Ascending aorta (tissue), 2 donors: ENCODE results near the gene ZCCHC18. TPM values are rescaled to one million over a fixed set of nuclear protein-coding genes. Genes with fewer than 3 reads are reported as not detected.

ENCODE experiments used
- DNase-seq, 2 donors: peaks; one replicate each; pipeline ENCODE4 v3.0.0-alpha.2; 2019; ENCODE audit warnings: low spot score in 2 of 2
- H3K27ac ChIP-seq, 2 donors: fragments of 200-600 bp; sonication (generic); one replicate each; pipeline ENCODE4 v1.5.1; 2016 to 2017; ENCODE audit warnings: mild to moderate bottlenecking in 1 of 2
- H3K27me3 ChIP-seq: fragments of 200-600 bp; sonication (generic); one replicate; pipeline ENCODE4 v1.5.1; 2017
- H3K36me3 ChIP-seq, 2 donors: fragments of 200-600 bp; sonication (generic); one replicate each; pipeline ENCODE4 v1.5.1; 2016
- H3K4me1 ChIP-seq, 2 donors: fragments of 200-600 bp; sonication (generic); one replicate each; pipeline ENCODE4 v1.5.1; 2016 to 2017; ENCODE audit warnings: mild to moderate bottlenecking in 1 of 2
- H3K4me3 ChIP-seq, 2 donors: fragments of 200-600 bp; sonication (generic); one replicate each; pipeline ENCODE4 v1.5.1; 2016 to 2017; ENCODE audit warnings: mild to moderate bottlenecking in 1 of 2
- H3K9me3 ChIP-seq, 2 donors: fragments of 200-600 bp; sonication (generic); one replicate each; pipeline ENCODE4 v1.5.1; 2016
- intact Hi-C: fragments of 100-400 bp; cut with DNase I; formaldehyde crosslinking; loops from one replicate; pipeline ENCODE4 v1.15.1; 2023
- total RNA-seq: library from RNA; depleted of rRNA; stranded (reverse); fragments of >200 nt; gene quantifications from one replicate; pipeline ENCODE4 v1.1.0, GENCODE V29; 2016
- TF ChIP-seq, protein P1 (sequence below), 3 experiments: fragments of 200-600 bp in 2 of 3; fragments of 450-650 bp in 1 of 3; sonication (generic) in 2 of 3; IDR thresholded peaks; one replicate each; pipeline ENCODE4 v1.5.1; 2016 to 2019; ENCODE audit warnings: antibody characterized with exemption in 3 of 3, mild to moderate bottlenecking in 1 of 3, moderate library complexity in 1 of 3

ZCCHC18 gene
- total RNA-seq, 1 donor from 2014 or later, result 0.21 TPM

DNA sequence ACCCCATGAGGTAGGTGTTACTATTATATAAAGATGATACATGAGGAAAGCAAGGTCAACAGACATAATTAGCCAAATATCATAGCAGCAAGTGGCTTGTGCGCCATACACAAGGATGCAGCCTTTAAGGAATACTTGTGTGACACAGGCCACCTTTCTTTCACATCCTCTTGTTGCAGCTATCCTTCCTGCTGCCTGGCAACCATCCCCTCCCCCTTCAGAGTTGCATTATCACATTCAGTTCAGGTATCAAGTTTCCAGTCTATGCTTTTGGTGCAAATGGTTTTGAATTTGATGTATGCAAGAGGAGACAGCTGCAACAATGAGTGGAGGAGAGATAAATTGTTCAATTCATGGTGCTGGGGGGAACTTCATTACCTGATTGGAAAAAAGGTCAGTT lies 6.4 kb downstream of the ZCCHC18 start:
- no peak for DNase-seq
- TF ChIP-seq, protein P1, sequence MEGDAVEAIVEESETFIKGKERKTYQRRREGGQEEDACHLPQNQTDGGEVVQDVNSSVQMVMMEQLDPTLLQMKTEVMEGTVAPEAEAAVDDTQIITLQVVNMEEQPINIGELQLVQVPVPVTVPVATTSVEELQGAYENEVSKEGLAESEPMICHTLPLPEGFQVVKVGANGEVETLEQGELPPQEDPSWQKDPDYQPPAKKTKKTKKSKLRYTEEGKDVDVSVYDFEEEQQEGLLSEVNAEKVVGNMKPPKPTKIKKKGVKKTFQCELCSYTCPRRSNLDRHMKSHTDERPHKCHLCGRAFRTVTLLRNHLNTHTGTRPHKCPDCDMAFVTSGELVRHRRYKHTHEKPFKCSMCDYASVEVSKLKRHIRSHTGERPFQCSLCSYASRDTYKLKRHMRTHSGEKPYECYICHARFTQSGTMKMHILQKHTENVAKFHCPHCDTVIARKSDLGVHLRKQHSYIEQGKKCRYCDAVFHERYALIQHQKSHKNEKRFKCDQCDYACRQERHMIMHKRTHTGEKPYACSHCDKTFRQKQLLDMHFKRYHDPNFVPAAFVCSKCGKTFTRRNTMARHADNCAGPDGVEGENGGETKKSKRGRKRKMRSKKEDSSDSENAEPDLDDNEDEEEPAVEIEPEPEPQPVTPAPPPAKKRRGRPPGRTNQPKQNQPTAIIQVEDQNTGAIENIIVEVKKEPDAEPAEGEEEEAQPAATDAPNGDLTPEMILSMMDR (IDR thresholded peaks at IDR 0.05), result no peak
- no peaks in the 10 kb centered on the region for H3K4me1 ChIP-seq
- intact Hi-C loops, result no loop called here
- H3K27ac ChIP-seq, result no peak overlapping the region
- H3K4me3 ChIP-seq, result no peak overlapping the region
- no peaks in the 10 kb centered on the region for H3K36me3 ChIP-seq
- no peaks in the 10 kb centered on the region for H3K27me3 ChIP-seq
- H3K9me3 ChIP-seq, result no peaks in the 10 kb centered on the region

GRCh38 chrX:104122829-104123228 lies 10.5 kb downstream of the ZCCHC18 start:
- Histone ChIP-seq H3K4me3 (no peak overlapping the region), H3K4me1 (no peaks in the 10 kb centered on the region), H3K36me3 (no peaks in the 10 kb centered on the region), H3K9me3 (no peaks in the 10 kb centered on the region), H3K27ac (no peak overlapping the region), H3K27me3 (no peaks in the 10 kb centered on the region)
- DNase-seq, result no peak
- TF ChIP-seq, protein P1 (IDR thresholded peaks at IDR 0.05), result no peak
- intact Hi-C loops, result no loop called here

DNA sequence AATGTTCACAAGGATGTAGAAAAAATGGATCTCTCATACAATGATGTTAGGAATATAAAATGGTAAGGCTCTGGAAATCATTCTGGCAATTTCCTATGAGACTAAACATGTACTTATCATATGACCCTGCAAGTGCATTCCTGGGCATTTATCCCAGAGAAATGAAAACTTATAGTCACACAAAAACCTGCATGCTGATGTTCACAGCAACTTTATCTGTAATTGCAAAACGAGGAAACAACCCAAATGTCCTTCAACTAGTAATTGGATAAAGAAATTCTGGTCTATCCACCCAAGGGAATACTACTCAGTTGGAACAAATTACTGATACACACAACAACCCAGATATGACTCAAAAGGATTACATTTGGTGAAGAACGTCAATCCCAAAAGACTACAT lies 14.5 kb downstream of the ZCCHC18 start:
- TF ChIP-seq, protein P1 (IDR thresholded peaks at IDR 0.05), result no peak
- no peak for DNase-seq
- Histone ChIP-seq H3K36me3 (no peaks in the 10 kb centered on the region), H3K27ac (no peak overlapping the region), H3K27me3 (no peaks in the 10 kb centered on the region), H3K4me3 (no peak overlapping the region), H3K9me3 (no peaks in the 10 kb centered on the region), H3K4me1 (no peaks in the 10 kb centered on the region)
- intact Hi-C loops, result no loop called here

GRCh38 chrX:104130808-104131207 lies 18.5 kb downstream of the ZCCHC18 start:
- Histone ChIP-seq H3K9me3 (no peaks in the 10 kb centered on the region), H3K27me3 (no peaks in the 10 kb centered on the region), H3K4me3 (no peak overlapping the region), H3K4me1 (no peaks in the 10 kb centered on the region), H3K36me3 (no peaks in the 10 kb centered on the region), H3K27ac (no peak overlapping the region)
- no peak for DNase-seq
- intact Hi-C loops, result no loop called here
- TF ChIP-seq, protein P1 (IDR thresholded peaks at IDR 0.05), result no peak

DNA sequence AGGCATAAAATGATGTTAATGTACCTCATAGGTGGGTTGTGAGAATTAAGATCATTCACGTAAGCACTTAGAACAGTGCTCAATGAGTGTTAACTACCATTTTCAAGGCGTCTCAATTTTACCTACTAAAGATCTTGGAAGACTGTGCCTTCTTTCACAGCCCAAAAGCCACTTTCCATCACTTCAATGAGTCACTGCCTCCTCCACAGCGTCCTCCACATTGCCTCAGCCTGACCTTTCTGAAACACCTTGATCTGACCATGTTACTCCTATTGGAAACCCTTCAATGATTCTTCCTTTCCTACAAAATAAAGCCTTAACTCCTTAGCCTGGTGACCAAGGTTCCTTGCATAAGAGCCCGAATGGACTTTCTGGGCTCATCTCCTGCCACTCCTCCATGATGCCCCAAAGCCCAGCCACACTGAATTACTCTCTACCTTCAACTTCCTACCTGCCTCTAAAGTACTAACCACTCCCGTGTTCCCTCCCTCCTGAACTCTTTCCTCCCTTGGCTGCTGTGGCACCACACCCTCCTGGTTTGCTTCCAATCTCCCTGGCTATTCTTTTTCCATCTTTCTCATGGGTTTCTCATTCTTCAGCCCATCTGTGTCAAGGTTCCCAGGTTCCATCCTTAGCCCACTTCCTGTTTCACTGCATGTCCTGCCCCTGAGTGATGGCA lies 22.4 kb downstream of the ZCCHC18 start:
- no peak overlapping the region for H3K4me3 ChIP-seq
- no peaks in the 10 kb centered on the region for H3K27me3 ChIP-seq
- no peak for DNase-seq
- H3K27ac ChIP-seq, result no peak overlapping the region
- intact Hi-C loops, result loop anchor here (5.0 kb wide), 1 partner anchor 287 kb away; no protein-coding TSS in a partner anchor
- no peaks in the 10 kb centered on the region for H3K9me3 ChIP-seq
- TF ChIP-seq, protein P1 (IDR thresholded peaks at IDR 0.05), result no peak
- H3K36me3 ChIP-seq, result no peaks in the 10 kb centered on the region
- no peaks in the 10 kb centered on the region for H3K4me1 ChIP-seq
